Measurements from ENCODE around the gene RAMACL. TPM values are rescaled to one million over a fixed set of nuclear protein-coding genes. Genes with fewer than 3 reads are reported as not detected.

Gene RAMACL
- total and polyA plus RNA-seq, 4 donors = 0.30 to 17.6 (median 4.3) TPM

DNA sequence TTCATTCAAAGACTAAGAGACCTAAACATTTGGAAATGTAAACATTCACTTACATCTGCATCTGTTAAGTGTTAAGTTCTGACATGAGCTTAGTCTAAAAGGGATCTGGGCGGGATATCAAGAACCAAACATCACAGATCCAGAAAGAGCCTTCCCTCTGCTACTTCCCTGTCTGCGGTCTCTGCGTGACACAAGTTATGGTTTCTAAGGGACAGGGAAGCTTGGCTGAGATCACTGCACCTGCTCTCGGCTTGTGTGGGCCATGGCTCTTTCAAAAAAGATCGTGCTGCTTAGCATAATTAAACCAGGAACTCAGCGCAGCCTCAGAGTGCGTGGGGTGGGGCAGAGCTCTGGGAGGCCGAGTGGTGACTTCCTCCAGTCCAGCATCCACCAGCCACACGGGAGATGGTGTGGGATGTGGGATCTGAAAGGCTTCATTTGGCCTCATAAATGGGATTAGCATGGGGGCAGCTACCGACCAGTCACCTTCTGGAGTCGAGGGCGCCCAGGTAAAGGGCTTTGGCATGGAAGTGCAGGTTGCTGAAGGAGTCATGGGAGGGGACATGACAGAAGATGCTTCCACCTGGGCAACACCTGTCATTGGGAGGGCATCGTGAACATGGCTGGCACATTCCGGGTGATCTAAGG lies 16.7 kb upstream of the RAMACL start:
- no peak for ATAC-seq (ENCODE audit: insufficient read depth, low FRiP score)

DNA sequence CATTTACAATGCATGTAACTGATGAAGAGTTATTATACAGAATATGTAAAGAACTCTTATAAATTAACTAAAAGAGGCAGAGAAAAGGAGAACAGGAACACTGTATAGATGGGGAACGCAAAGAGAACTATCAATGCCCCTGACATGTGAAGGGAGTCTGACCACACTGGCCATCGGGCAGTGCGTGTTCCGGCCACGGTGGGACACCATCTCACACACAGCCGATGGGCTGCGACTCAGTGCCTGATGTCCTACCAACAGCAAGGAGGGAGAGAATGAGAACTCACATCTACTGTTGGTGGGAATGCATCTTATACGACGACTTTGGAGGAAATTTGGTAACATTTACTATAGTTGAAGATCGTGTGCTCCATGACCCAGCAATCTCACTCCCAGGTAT lies 15.5 kb upstream of the RAMACL start:
- Histone ChIP-seq H3K9ac (ENCODE audit: insufficient read depth in 1 of 2, low read length in 2 of 2) (no peak overlapping the region), H3K36me3 (ENCODE audit: control insufficient read depth in 4 of 4, insufficient read depth in 4 of 4, low read length in 4 of 4) (peaks cover 0 to 3% (median 0%) of the 10 kb centered on the region in 4 donors), H3K27me3 (ENCODE audit: control insufficient read depth in 3 of 3, insufficient read depth in 3 of 3, low read length in 2 of 3) (no peaks in the 10 kb centered on the region), H3K4me3 (no peak overlapping the region), H3K9me3 (ENCODE audit: control insufficient read depth in 4 of 4, insufficient read depth in 3 of 4, low read length in 3 of 4) (no peaks in the 10 kb centered on the region), H3K4me1 (ENCODE audit: control insufficient read depth in 5 of 5, insufficient read depth in 5 of 5, low read length in 5 of 5) (peaks cover 0 to 30% (median 0%) of the 10 kb centered on the region in 5 donors), H3K27ac (ENCODE audit: low read depth in 1 of 2, low read length in 1 of 2) (no peak overlapping the region)
- TF ChIP-seq, protein P1, sequence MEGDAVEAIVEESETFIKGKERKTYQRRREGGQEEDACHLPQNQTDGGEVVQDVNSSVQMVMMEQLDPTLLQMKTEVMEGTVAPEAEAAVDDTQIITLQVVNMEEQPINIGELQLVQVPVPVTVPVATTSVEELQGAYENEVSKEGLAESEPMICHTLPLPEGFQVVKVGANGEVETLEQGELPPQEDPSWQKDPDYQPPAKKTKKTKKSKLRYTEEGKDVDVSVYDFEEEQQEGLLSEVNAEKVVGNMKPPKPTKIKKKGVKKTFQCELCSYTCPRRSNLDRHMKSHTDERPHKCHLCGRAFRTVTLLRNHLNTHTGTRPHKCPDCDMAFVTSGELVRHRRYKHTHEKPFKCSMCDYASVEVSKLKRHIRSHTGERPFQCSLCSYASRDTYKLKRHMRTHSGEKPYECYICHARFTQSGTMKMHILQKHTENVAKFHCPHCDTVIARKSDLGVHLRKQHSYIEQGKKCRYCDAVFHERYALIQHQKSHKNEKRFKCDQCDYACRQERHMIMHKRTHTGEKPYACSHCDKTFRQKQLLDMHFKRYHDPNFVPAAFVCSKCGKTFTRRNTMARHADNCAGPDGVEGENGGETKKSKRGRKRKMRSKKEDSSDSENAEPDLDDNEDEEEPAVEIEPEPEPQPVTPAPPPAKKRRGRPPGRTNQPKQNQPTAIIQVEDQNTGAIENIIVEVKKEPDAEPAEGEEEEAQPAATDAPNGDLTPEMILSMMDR (IDR thresholded peaks at IDR 0.05; ENCODE audit: control extremely low read depth, extremely low read depth) = no peak
- no peak for DNase-seq
- 93 to 95% methylated on average over 10 of the region's 10 CpGs for WGBS, 2 donors
- no peak for ATAC-seq (ENCODE audit: insufficient read depth, low FRiP score)

More for the DNA sequence above, 16.7 kb upstream of the RAMACL start:
- Histone ChIP-seq H3K27me3 (ENCODE audit: control insufficient read depth in 3 of 3, insufficient read depth in 3 of 3, low read length in 2 of 3) (no peaks in the 10 kb centered on the region), H3K9ac (ENCODE audit: insufficient read depth in 1 of 2, low read length in 2 of 2) (no peak overlapping the region), H3K36me3 (ENCODE audit: control insufficient read depth in 4 of 4, insufficient read depth in 4 of 4, low read length in 4 of 4) (peaks cover 0 to 3% (median 0%) of the 10 kb centered on the region in 4 donors), H3K4me3 (no peak overlapping the region), H3K9me3 (ENCODE audit: control insufficient read depth in 4 of 4, insufficient read depth in 3 of 4, low read length in 3 of 4) (no peaks in the 10 kb centered on the region), H3K27ac (ENCODE audit: low read depth in 1 of 2, low read length in 1 of 2) (no peak overlapping the region), H3K4me1 (ENCODE audit: control insufficient read depth in 5 of 5, insufficient read depth in 5 of 5, low read length in 5 of 5) (peaks cover 0 to 22% (median 0%) of the 10 kb centered on the region in 5 donors)
- DNase-seq = no peak
- TF ChIP-seq, protein P1 (IDR thresholded peaks at IDR 0.05; ENCODE audit: control extremely low read depth, extremely low read depth) = no peak
- WGBS, 2 donors = 89 to 93% methylated on average over 14 of the region's 14 CpGs

DNA sequence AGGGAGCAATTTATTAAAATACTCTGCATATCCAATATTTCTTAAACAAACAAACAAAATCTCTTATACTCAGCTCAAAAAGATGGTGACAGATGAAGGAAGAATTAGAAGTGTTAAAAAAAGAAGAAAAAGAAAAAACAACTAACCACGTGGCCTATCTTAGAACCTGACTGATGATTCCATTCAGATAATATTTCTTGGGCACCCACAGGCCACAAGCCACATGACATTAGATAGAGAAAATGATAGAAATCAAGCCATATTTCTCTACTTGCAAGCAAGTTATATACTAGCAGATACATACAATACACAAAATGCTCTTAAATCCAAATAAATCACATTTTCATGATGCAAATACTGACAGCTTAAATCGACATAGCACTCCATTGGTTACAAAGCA lies 14.5 kb upstream of the RAMACL start:
- Histone ChIP-seq H3K36me3 (ENCODE audit: control insufficient read depth in 4 of 4, insufficient read depth in 4 of 4, low read length in 4 of 4) (peaks cover 0 to 3% (median 0%) of the 10 kb centered on the region in 4 donors), H3K9ac (ENCODE audit: insufficient read depth in 1 of 2, low read length in 2 of 2) (no peak overlapping the region), H3K4me3 (no peak overlapping the region), H3K27ac (ENCODE audit: low read depth in 1 of 2, low read length in 1 of 2) (no peak overlapping the region), H3K9me3 (ENCODE audit: control insufficient read depth in 4 of 4, insufficient read depth in 3 of 4, low read length in 3 of 4) (no peaks in the 10 kb centered on the region), H3K4me1 (ENCODE audit: control insufficient read depth in 5 of 5, insufficient read depth in 5 of 5, low read length in 5 of 5) (peaks cover 0 to 31% (median 0%) of the 10 kb centered on the region in 5 donors), H3K27me3 (ENCODE audit: control insufficient read depth in 3 of 3, insufficient read depth in 3 of 3, low read length in 2 of 3) (no peaks in the 10 kb centered on the region)
- no peak for ATAC-seq (ENCODE audit: insufficient read depth, low FRiP score)
- TF ChIP-seq, protein P1 (IDR thresholded peaks at IDR 0.05; ENCODE audit: control extremely low read depth, extremely low read depth) = no peak
- 70 to 77% methylated on average over 2 of the region's 2 CpGs for WGBS, 2 donors
- DNase-seq = no peak
